Neural progenitor cell (in vitro differentiated cells): ENCODE data around the gene BEND3. TPM values are rescaled to one million over a fixed set of nuclear protein-coding genes. Genes with fewer than 3 reads are reported as not detected.

Source experiments
- DNase-seq: peaks from one replicate; pipeline ENCODE4 v3.0.0-alpha.2; 2016; ENCODE audit warnings: low spot score
- H2AFZ ChIP-seq: fragments of 200-600 bp; sonication (generic); replicated peaks from 2 replicates; pipeline ENCODE4 v1.6.1; 2016; ENCODE audit warnings: antibody characterized with exemption
- H3F3A ChIP-seq: fragments of 200-600 bp; sonication (generic); 2 replicates; pipeline ENCODE4 v1.6.1; 2016; ENCODE audit warnings: antibody characterized with exemption, low read depth
- H3K27ac ChIP-seq: fragments of 200-600 bp; sonication (generic); 2 replicates; pipeline ENCODE4 v1.5.1; 2016; ENCODE audit warnings: mild to moderate bottlenecking
- H3K27me3 ChIP-seq: fragments of 200-600 bp; sonication (generic); 2 replicates; pipeline ENCODE4 v1.6.1; 2016; ENCODE audit warnings: mild to moderate bottlenecking, moderate library complexity
- H3K36me3 ChIP-seq: fragments of 200-600 bp; sonication (generic); 2 replicates; pipeline ENCODE4 v1.5.1; 2016
- H3K4me1 ChIP-seq: fragments of 200-600 bp; sonication (generic); 2 replicates; pipeline ENCODE4 v1.6.1; 2016; ENCODE audit warnings: mixed run types
- H3K4me2 ChIP-seq: fragments of 200-600 bp; sonication (generic); 2 replicates; pipeline ENCODE4 v1.6.1; 2016
- H3K4me3 ChIP-seq: fragments of 200-600 bp; sonication (generic); 2 replicates; pipeline ENCODE4 v1.5.1; 2016
- H3K79me2 ChIP-seq: fragments of 200-600 bp; sonication (generic); 2 replicates; pipeline ENCODE4 v1.6.1; 2016; ENCODE audit warnings: low read depth
- H3K9ac ChIP-seq: fragments of 200-600 bp; sonication (generic); 2 replicates; pipeline ENCODE4 v1.6.1; 2016
- H3K9me3 ChIP-seq: fragments of 200-600 bp; sonication (generic); 2 replicates; pipeline ENCODE4 v1.5.1; 2016; ENCODE audit warnings: low read depth
- H4K20me1 ChIP-seq: fragments of 200-600 bp; sonication (generic); 2 replicates; pipeline ENCODE4 v1.6.1; 2016; ENCODE audit warnings: low read depth
- H3K27ac Mint-ChIP-seq: 3 replicates; pipeline ENCODE4 v1.8.0; 2021; ENCODE audit warnings: mixed read lengths
- H3K27me3 Mint-ChIP-seq: 2 replicates; pipeline ENCODE4 v1.8.0; 2022; ENCODE audit warnings: low read depth, mild to moderate bottlenecking, inconsistent platforms, moderate library complexity, mixed read lengths; ENCODE audit not compliant: insufficient read depth
- H3K36me3 Mint-ChIP-seq: 3 replicates; pipeline ENCODE4 v1.8.0; 2021; ENCODE audit warnings: mixed read lengths
- H3K4me1 Mint-ChIP-seq: 3 replicates; pipeline ENCODE4 v1.8.0; 2021; ENCODE audit warnings: mixed read lengths
- H3K4me3 Mint-ChIP-seq: 3 replicates; pipeline ENCODE4 v1.8.0; 2021; ENCODE audit warnings: mild to moderate bottlenecking, moderate library complexity, mixed read lengths
- H3K9me3 Mint-ChIP-seq: 3 replicates; pipeline ENCODE4 v1.8.0; 2020; ENCODE audit warnings: mixed read lengths
- CTCF ChIP-seq: fragments of 200-600 bp; sonication (generic); IDR thresholded peaks from 2 replicates; pipeline ENCODE4 v1.5.1; 2017; ENCODE audit warnings: antibody characterized with exemption, mild to moderate bottlenecking
- EZH2 ChIP-seq: fragments of 200-600 bp; sonication (generic); IDR thresholded peaks from 2 replicates; pipeline ENCODE4 v1.6.1; 2017; ENCODE audit warnings: antibody characterized with exemption, mild to moderate bottlenecking, moderate library complexity
- EZH2phosphoT487 ChIP-seq: fragments of 200-600 bp; sonication (generic); IDR thresholded peaks from 2 replicates; pipeline ENCODE4 v1.6.1; 2017; ENCODE audit warnings: antibody characterized with exemption
- total RNA-seq: library from RNA; depleted of rRNA; stranded (reverse); fragments of >200 nt; gene quantifications from 2 replicates; pipeline ENCODE4 v1.2.3, GENCODE V29; 2015; ENCODE audit warnings: low replicate concordance

The BEND3 gene
- total RNA-seq, 1 donor from 2014 or later: 9.2 TPM

DNA sequence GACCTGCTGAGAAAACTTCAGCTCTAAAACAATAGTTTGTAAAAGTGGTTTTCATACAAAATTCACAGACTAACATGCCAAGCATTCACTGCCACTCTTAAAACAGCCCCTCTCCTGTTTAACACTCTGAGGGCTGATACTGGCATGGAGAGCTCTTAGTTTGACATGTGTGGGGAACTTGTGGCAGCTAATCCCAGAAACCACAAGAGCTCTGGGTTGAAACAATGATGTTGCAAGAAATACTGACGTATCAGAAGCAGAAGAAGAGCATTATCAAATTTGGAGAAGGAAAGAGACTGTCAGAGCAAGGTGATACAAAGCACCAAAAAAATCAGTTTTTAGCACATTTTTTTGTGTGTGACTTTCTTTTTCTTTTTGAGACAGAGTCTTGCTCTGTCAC, 5.1 kb downstream of the BEND3 start:
- peaks cover 79% of the 10 kb centered on the region for H3K79me2 ChIP-seq
- H3K4me1 ChIP-seq: peaks cover 19% of the 10 kb centered on the region
- no peak for DNase-seq
- H3F3A ChIP-seq: peaks cover 20% of the 10 kb centered on the region
- no peak overlapping the region for H3K27ac ChIP-seq
- H3K4me3 ChIP-seq: no peak overlapping the region
- no peaks in the 10 kb centered on the region for H3K27me3 ChIP-seq
- Mint-ChIP-seq H3K36me3 (peaks cover 10% of the 10 kb centered on the region), H3K27me3 (peaks cover 5% of the 10 kb centered on the region), H3K9me3 (no peaks in the 10 kb centered on the region), H3K4me1 (peaks cover 28% of the 10 kb centered on the region), H3K27ac (peak overlapping the region; percentile 34), H3K4me3 (no peak overlapping the region)
- H3K9ac ChIP-seq: no peak overlapping the region
- H2AFZ ChIP-seq: no peak overlapping the region
- no peaks in the 10 kb centered on the region for H3K9me3 ChIP-seq
- no peaks in the 10 kb centered on the region for H3K36me3 ChIP-seq
- TF ChIP-seq CTCF (no peak), EZH2 (no peak), EZH2phosphoT487 (no peak)
- no peak overlapping the region for H3K4me2 ChIP-seq
- H4K20me1 ChIP-seq: no peaks in the 10 kb centered on the region

- Histone ChIP-seq H3K9ac (no peak overlapping the region), H3K9me3 (no peaks in the 10 kb centered on the region), H3K27me3 (no peaks in the 10 kb centered on the region), H3K27ac (no peak overlapping the region), H3F3A (peaks cover 10% of the 10 kb centered on the region), H4K20me1 (no peaks in the 10 kb centered on the region), H3K79me2 (peaks cover 89% of the 10 kb centered on the region), H3K4me2 (no peak overlapping the region), H3K4me3 (no peak overlapping the region), H3K4me1 (peaks cover 14% of the 10 kb centered on the region), H3K36me3 (no peaks in the 10 kb centered on the region), H2AFZ (no peak overlapping the region)
- TF ChIP-seq EZH2phosphoT487: no peak
- TF ChIP-seq EZH2: no peak
- TF ChIP-seq CTCF: no peak
- peaks cover 2% of the 10 kb centered on the region for H3K27me3 Mint-ChIP-seq
- peaks cover 23% of the 10 kb centered on the region for H3K4me1 Mint-ChIP-seq
- peaks cover 9% of the 10 kb centered on the region for H3K36me3 Mint-ChIP-seq
- DNase-seq: no peak
- peak overlapping the region; percentile 70 for H3K27ac Mint-ChIP-seq
- H3K9me3 Mint-ChIP-seq: no peaks in the 10 kb centered on the region
- no peak overlapping the region for H3K4me3 Mint-ChIP-seq
These were observed 7.0 kb downstream of the BEND3 start for GRCh38 chr6:107108201-107108890.

- peaks cover 19% of the 10 kb centered on the region for H3K4me1 ChIP-seq
- no peaks in the 10 kb centered on the region for H3K27me3 ChIP-seq
- Mint-ChIP-seq H3K36me3 (peaks cover 9% of the 10 kb centered on the region), H3K4me3 (no peak overlapping the region), H3K27ac (no peak overlapping the region), H3K9me3 (no peaks in the 10 kb centered on the region), H3K4me1 (peaks cover 24% of the 10 kb centered on the region), H3K27me3 (peaks cover 2% of the 10 kb centered on the region)
- no peaks in the 10 kb centered on the region for H3K36me3 ChIP-seq
- no peak for DNase-seq
- peaks cover 89% of the 10 kb centered on the region for H3K79me2 ChIP-seq
- TF ChIP-seq EZH2phosphoT487 (no peak), EZH2 (no peak), CTCF (no peak)
- no peaks in the 10 kb centered on the region for H3K9me3 ChIP-seq
- no peak overlapping the region for H2AFZ ChIP-seq
- peaks cover 14% of the 10 kb centered on the region for H3F3A ChIP-seq
- H3K9ac ChIP-seq: no peak overlapping the region
- H3K4me2 ChIP-seq: no peak overlapping the region
- H4K20me1 ChIP-seq: no peaks in the 10 kb centered on the region
- H3K27ac ChIP-seq: no peak overlapping the region
- H3K4me3 ChIP-seq: no peak overlapping the region
These were observed 7.5 kb downstream of the BEND3 start for GRCh38 chr6:107107791-107108190.
